HEK293T (cell line): ENCODE data around the gene PRIM1.

Source experiments
- ARNT ChIP-seq: fragments of 450-650 bp; IDR thresholded peaks from 2 replicates; pipeline ENCODE4 v1.6.1; 2017; ENCODE audit warnings: mild to moderate bottlenecking
- CTBP1 ChIP-seq: fragments of 450-650 bp; IDR thresholded peaks from 2 replicates; pipeline ENCODE4 v1.6.1; 2016; ENCODE audit warnings: borderline replicate concordance
- ELF4 ChIP-seq: fragments of 450-650 bp; IDR thresholded peaks from 2 replicates; pipeline ENCODE4 v1.6.1; 2017; ENCODE audit warnings: antibody characterized with exemption
- FOXA1 ChIP-seq: fragments of 450-650 bp; IDR thresholded peaks from 2 replicates; pipeline ENCODE4 v1.6.1; 2016; ENCODE audit warnings: mild to moderate bottlenecking
- FOXM1 ChIP-seq: fragments of 450-650 bp; IDR thresholded peaks from 2 replicates; pipeline ENCODE4 v1.6.1; 2017; ENCODE audit warnings: mild to moderate bottlenecking, borderline replicate concordance
- HDGF ChIP-seq: fragments of 450-650 bp; IDR thresholded peaks from 2 replicates; pipeline ENCODE4 v1.6.1; 2017; ENCODE audit warnings: antibody characterized with exemption, borderline replicate concordance
- L3MBTL2 ChIP-seq: fragments of 450-650 bp; conservative IDR thresholded peaks from 2 replicates; pipeline ENCODE4 v1.6.1; 2016; ENCODE audit warnings: mild to moderate bottlenecking
- PKNOX1 ChIP-seq: fragments of 450-650 bp; IDR thresholded peaks from 2 replicates; pipeline ENCODE4 v1.6.1; 2016
- TARDBP ChIP-seq: fragments of 450-650 bp; IDR thresholded peaks from 2 replicates; pipeline ENCODE4 v1.6.1; 2016

GRCh38 chr12:56776654-56777053 is 24.5 kb upstream of the PRIM1 start:
- no peak for TF ChIP-seq PKNOX1
- no peak for TF ChIP-seq L3MBTL2
- no peak for TF ChIP-seq CTBP1
- TF ChIP-seq TARDBP = no peak
- TF ChIP-seq HDGF = no peak
- TF ChIP-seq FOXM1 = no peak
- no peak for TF ChIP-seq ARNT
- TF ChIP-seq FOXA1 = no peak
- no peak for TF ChIP-seq ELF4
